Measurements from ENCODE around the gene ZFAND6.

The ZFAND6 gene

DNA sequence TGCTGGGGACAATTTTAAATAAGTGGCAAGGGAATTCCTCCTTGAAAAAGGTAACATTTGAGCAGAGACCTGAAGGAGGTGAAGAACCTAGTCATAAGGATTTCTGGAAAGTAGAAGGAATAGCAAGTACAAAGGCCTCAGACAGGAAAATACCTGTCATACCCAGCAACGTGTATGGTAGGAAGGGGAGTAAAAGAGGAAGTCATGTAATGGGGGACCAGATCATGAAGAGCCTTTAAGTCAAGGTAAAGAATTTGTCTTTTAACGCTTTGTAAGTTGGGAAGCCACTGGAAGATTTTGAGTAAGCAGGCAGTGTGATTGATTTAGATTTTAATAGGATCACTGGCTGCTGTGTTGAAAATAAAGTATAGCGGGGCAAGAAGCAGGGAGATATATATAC, 49.9 kb downstream of the ZFAND6 start (continued):
- TF ChIP-seq BACH2 (CRISPR knock-in tag; IDR thresholded peaks at IDR 0.05; ENCODE audit: borderline replicate concordance) (no peak), ZFP3 (CRISPR knock-in tag; IDR thresholded peaks at IDR 0.05) (no peak), PPARA (CRISPR knock-in tag; IDR thresholded peaks at IDR 0.05; ENCODE audit: borderline replicate concordance) (no peak), TCF4 (CRISPR knock-in tag; IDR thresholded peaks at IDR 0.05; ENCODE audit: borderline replicate concordance) (no peak), ZC3H10 (CRISPR knock-in tag; IDR thresholded peaks at IDR 0.05) (no peak), POU6F1 (CRISPR knock-in tag; IDR thresholded peaks at IDR 0.05; ENCODE audit: borderline replicate concordance, low read depth) (no peak), ESRRG (CRISPR knock-in tag; IDR thresholded peaks at IDR 0.05) (no peak), TOX (CRISPR knock-in tag; IDR thresholded peaks at IDR 0.05; ENCODE audit: borderline replicate concordance) (no peak), GLIS3 (CRISPR knock-in tag; IDR thresholded peaks at IDR 0.05) (no peak)
- TF ChIP-seq, protein P1, sequence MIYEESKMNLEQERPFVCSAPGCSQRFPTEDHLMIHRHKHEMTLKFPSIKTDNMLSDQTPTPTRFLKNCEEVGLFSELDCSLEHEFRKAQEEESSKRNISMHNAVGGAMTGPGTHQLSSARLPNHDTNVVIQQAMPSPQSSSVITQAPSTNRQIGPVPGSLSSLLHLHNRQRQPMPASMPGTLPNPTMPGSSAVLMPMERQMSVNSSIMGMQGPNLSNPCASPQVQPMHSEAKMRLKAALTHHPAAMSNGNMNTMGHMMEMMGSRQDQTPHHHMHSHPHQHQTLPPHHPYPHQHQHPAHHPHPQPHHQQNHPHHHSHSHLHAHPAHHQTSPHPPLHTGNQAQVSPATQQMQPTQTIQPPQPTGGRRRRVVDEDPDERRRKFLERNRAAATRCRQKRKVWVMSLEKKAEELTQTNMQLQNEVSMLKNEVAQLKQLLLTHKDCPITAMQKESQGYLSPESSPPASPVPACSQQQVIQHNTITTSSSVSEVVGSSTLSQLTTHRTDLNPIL (CRISPR knock-in tag; IDR thresholded peaks at IDR 0.05; ENCODE audit: low read depth) = no peak

DNA sequence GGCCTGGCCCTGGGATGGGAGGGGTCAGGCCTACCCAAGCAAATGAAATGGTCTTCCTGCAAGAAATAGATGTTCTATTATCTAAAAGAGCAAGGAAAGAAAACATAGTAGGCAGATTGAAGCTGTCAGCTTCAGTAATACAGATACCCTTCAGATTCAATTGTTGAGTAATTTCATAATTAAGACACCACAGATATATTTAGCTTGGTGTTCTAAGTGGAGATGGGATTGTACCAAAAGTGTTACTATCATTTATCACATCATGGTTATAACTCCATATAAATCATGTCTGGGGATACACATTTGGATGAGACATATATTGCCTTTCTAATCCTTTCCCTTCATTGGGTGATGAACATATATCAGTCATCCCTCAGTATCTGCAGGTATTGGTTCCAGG, 51.4 kb downstream of the ZFAND6 start:
- ATAC-seq = no peak
- TF ChIP-seq ZNF70 (CRISPR knock-in tag; IDR thresholded peaks at IDR 0.05) (no peak), TCF4 (CRISPR knock-in tag; IDR thresholded peaks at IDR 0.05; ENCODE audit: borderline replicate concordance) (no peak), PPARA (CRISPR knock-in tag; IDR thresholded peaks at IDR 0.05; ENCODE audit: borderline replicate concordance) (no peak), ZFP30 (CRISPR knock-in tag; IDR thresholded peaks at IDR 0.05) (no peak), GLIS3 (CRISPR knock-in tag; IDR thresholded peaks at IDR 0.05) (no peak), ARNTL (CRISPR knock-in tag; IDR thresholded peaks at IDR 0.05; ENCODE audit: borderline replicate concordance, low read depth) (no peak), ZNF565 (CRISPR knock-in tag; conservative IDR thresholded peaks at IDR 0.05; ENCODE audit: low read depth) (no peak), BACH2 (CRISPR knock-in tag; IDR thresholded peaks at IDR 0.05; ENCODE audit: borderline replicate concordance) (no peak), TOX (CRISPR knock-in tag; IDR thresholded peaks at IDR 0.05; ENCODE audit: borderline replicate concordance) (no peak), ESRRG (CRISPR knock-in tag; IDR thresholded peaks at IDR 0.05) (no peak), CSDC2 (CRISPR knock-in tag; IDR thresholded peaks at IDR 0.05) (no peak)
- TF ChIP-seq, protein P1 (CRISPR knock-in tag; IDR thresholded peaks at IDR 0.05; ENCODE audit: low read depth) = no peak

DNA sequence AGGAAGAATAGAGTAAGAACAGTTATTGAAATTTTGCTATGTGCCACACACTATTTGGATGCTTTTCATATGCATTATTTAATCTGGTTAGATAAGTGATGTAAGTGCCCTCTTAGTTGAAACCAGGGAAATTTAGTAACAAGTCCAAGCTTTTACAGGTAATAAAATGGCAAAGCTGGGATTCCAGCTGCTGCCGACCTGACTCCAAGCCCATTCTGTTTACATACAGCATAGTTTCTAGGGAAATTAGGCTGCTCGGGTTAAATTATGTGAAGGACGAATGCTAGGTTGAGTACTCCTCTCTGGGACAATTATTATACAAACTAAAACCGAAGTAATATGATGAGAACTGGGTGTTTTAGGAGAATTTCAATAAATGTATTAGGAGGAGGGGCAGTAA, 54.6 kb downstream of the ZFAND6 start:
- no peak for ATAC-seq
- TF ChIP-seq PPARA (CRISPR knock-in tag; IDR thresholded peaks at IDR 0.05; ENCODE audit: borderline replicate concordance) = no peak
- TF ChIP-seq, protein P1 (CRISPR knock-in tag; IDR thresholded peaks at IDR 0.05; ENCODE audit: low read depth) = no peak
- no peak for TF ChIP-seq PATZ1 (CRISPR knock-in tag; IDR thresholded peaks at IDR 0.05; ENCODE audit: borderline replicate concordance)
- TF ChIP-seq ZFP30 (CRISPR knock-in tag; IDR thresholded peaks at IDR 0.05) = no peak
- no peak for TF ChIP-seq RARB (CRISPR knock-in tag; IDR thresholded peaks at IDR 0.05)
- no peak for TF ChIP-seq ZNF8 (CRISPR knock-in tag; IDR thresholded peaks at IDR 0.05)
- TF ChIP-seq ISL1 (CRISPR knock-in tag; IDR thresholded peaks at IDR 0.05) = no peak
- TF ChIP-seq CSDC2 (CRISPR knock-in tag; IDR thresholded peaks at IDR 0.05) = no peak
- no peak for TF ChIP-seq OSR1 (CRISPR knock-in tag; IDR thresholded peaks at IDR 0.05)
- TF ChIP-seq BACH2 (CRISPR knock-in tag; IDR thresholded peaks at IDR 0.05; ENCODE audit: borderline replicate concordance) = no peak
- no peak for TF ChIP-seq ZNF70 (CRISPR knock-in tag; IDR thresholded peaks at IDR 0.05)
- TF ChIP-seq ZNF565 (CRISPR knock-in tag; conservative IDR thresholded peaks at IDR 0.05; ENCODE audit: low read depth) = no peak
- no peak for TF ChIP-seq ZFP3 (CRISPR knock-in tag; IDR thresholded peaks at IDR 0.05)
- TF ChIP-seq ESRRG (CRISPR knock-in tag; IDR thresholded peaks at IDR 0.05) = no peak
- no peak for TF ChIP-seq SNAI2 (CRISPR knock-in tag; IDR thresholded peaks at IDR 0.05)

Data from SK-N-SH treated with all-trans-retinoic acid at 6 μM for 48 hours (cell line).